Right atrium auricular region (tissue), 2 donors: ENCODE data around the gene CREG1. TPM values are rescaled to one million over a fixed set of nuclear protein-coding genes. Genes with fewer than 3 reads are reported as not detected.

Experiments used
- DNase-seq: peaks from one replicate; pipeline ENCODE4 v3.0.0-alpha.2; 2019; ENCODE audit warnings: low spot score
- H3K27ac ChIP-seq, 2 donors: fragments of 200-600 bp; sonication (generic); 1 replicate in 1 of 2; 2 replicates in 1 of 2; pipeline ENCODE4 v1.5.1; 2016 to 2019
- H3K27me3 ChIP-seq, 2 donors: fragments of 200-600 bp; sonication (generic); one replicate each; pipeline versions ENCODE4 v1.5.1 to v1.6.0; 2017 to 2019
- H3K36me3 ChIP-seq: fragments of 200-600 bp; sonication (generic); one replicate; pipeline ENCODE4 v1.5.1; 2016
- H3K4me1 ChIP-seq, 2 donors: fragments of 200-600 bp; sonication (generic); one replicate each; pipeline versions ENCODE4 v1.5.1 to v1.6.0; 2017 to 2019
- H3K4me3 ChIP-seq, 2 donors: fragments of 200-600 bp; sonication (generic); 1 replicate in 1 of 2; 2 replicates in 1 of 2; pipeline ENCODE4 v1.5.1; 2017 to 2019; ENCODE audit warnings: mild to moderate bottlenecking in 1 of 2, moderate library complexity in 1 of 2
- H3K9me3 ChIP-seq, 2 donors: fragments of 200-600 bp; sonication (generic); one replicate each; pipeline ENCODE4 v1.5.1; 2019
- total RNA-seq, 2 donors: library from RNA; depleted of rRNA; stranded (reverse); fragments of >200 nt; gene quantifications; one replicate each; pipeline ENCODE4 v1.1.0, GENCODE V29; 2016
- TF ChIP-seq, protein P1 (sequence below), 2 donors: fragments of 200-600 bp; sonication (generic); IDR thresholded peaks; one replicate each; pipeline ENCODE4 v1.5.1; 2019; ENCODE audit warnings: antibody characterized with exemption in 2 of 2

CREG1 gene
- total RNA-seq, 2 donors from 2014 or later: 127 to 163 TPM

DNA sequence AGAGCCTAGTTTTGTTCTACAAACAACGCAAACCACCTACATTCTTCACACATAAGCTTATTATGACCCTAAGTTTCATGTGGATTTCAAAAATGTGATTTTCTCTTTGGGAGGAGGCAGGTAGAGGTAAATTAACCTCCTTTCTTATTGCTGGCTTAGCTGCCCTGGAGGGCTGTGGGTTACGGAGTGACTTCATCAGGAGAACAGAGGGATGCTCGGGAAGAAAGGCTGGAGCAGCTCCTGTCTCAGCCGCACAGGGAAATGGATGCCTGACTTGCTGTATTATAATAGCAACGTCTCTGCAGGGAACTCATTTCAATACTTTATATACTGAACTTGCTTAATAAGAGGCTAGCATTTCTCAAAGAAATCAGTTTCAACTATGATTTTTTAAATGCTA is 14.1 kb upstream of the CREG1 start:
- no peak overlapping the region for H3K27ac ChIP-seq
- H3K27me3 ChIP-seq: no peaks in the 10 kb centered on the region
- H3K4me1 ChIP-seq: no peaks in the 10 kb centered on the region
- no peaks in the 10 kb centered on the region for H3K36me3 ChIP-seq
- H3K4me3 ChIP-seq: no peak overlapping the region
- TF ChIP-seq, protein P1, sequence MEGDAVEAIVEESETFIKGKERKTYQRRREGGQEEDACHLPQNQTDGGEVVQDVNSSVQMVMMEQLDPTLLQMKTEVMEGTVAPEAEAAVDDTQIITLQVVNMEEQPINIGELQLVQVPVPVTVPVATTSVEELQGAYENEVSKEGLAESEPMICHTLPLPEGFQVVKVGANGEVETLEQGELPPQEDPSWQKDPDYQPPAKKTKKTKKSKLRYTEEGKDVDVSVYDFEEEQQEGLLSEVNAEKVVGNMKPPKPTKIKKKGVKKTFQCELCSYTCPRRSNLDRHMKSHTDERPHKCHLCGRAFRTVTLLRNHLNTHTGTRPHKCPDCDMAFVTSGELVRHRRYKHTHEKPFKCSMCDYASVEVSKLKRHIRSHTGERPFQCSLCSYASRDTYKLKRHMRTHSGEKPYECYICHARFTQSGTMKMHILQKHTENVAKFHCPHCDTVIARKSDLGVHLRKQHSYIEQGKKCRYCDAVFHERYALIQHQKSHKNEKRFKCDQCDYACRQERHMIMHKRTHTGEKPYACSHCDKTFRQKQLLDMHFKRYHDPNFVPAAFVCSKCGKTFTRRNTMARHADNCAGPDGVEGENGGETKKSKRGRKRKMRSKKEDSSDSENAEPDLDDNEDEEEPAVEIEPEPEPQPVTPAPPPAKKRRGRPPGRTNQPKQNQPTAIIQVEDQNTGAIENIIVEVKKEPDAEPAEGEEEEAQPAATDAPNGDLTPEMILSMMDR (IDR thresholded peaks at IDR 0.05): no peak
- H3K9me3 ChIP-seq: no peaks in the 10 kb centered on the region
- no peak for DNase-seq

DNA sequence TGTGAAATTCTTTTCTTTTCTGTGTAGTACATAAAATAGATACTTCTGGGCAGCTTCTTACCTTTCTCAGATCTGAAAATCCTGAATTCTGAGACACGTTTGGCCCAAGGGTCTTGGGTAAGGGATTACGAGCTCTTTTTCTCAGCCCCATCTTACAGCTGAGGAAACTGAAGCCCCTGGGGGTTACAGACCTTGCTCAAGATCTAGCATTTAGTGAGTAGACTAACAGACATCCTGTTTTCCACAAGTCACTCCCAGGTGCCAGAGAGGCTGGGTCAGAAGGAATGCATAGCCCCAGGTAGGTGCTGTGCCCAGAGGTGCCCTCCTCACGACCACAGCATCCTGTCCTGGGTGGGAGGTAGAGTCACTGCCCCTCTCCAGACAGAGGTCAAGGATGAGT is 13.2 kb upstream of the CREG1 start:
- DNase-seq: no peak
- H3K27ac ChIP-seq: no peak overlapping the region
- H3K27me3 ChIP-seq: no peaks in the 10 kb centered on the region
- no peaks in the 10 kb centered on the region for H3K4me1 ChIP-seq
- TF ChIP-seq, protein P1 (IDR thresholded peaks at IDR 0.05): no peak
- H3K9me3 ChIP-seq: no peaks in the 10 kb centered on the region
- no peaks in the 10 kb centered on the region for H3K36me3 ChIP-seq
- no peak overlapping the region for H3K4me3 ChIP-seq

DNA sequence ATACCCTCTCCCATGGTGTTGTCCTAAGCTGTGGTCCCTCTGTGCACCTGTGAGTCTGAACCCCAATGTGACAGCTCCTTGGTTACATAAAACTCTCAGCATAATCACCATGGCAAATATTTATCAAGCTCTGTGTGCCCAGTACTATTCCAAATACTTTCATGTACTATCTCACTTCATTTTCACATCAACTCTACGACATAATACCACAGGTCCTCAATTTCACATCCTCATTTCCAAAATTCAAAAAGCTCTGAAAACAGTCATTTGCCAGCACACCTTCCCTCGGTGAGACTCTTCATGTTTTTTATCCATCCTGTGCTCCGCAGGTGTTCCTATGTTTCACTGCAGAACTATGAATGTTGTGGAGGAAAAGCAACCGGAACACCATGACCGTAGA is 12.4 kb upstream of the CREG1 start:
- Histone ChIP-seq H3K27me3 (no peaks in the 10 kb centered on the region), H3K36me3 (no peaks in the 10 kb centered on the region), H3K27ac (no peak overlapping the region), H3K9me3 (no peaks in the 10 kb centered on the region), H3K4me1 (no peaks in the 10 kb centered on the region), H3K4me3 (no peak overlapping the region)
- TF ChIP-seq, protein P1 (IDR thresholded peaks at IDR 0.05): no peak
- no peak for DNase-seq

DNA sequence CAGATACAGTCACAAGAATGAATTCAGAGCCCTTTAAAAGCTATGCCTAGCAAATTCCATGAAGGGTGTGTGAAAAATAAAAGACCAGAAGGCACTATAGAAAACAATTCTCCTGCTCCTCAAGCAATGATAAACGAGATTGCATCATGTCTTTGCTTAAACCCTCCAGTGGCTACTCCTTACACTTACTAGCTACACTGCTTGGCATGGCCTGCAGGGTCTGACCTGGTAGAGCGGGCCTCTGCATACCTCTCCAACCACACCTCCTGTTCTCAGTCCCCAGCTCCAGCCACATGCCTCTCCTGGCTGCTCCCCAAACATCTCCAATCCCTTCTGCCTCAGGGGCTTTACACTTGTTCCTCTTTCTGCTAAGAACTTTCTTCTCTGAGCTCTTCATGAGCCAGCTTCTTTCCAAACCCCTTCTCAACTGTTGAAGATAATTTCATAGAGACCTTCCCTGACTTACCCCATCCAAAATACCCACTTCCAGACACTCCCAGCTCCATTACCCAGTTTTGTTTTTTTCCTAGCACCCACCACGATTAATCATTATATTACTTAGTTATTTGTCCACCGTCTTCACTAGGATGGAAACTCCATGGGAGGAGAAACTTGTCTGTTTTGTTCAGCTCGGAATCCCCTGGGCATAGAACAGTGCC is 11.2 kb upstream of the CREG1 start:
- TF ChIP-seq, protein P1 (IDR thresholded peaks at IDR 0.05): no peak
- Histone ChIP-seq H3K9me3 (no peaks in the 10 kb centered on the region), H3K27ac (no peak overlapping the region), H3K36me3 (no peaks in the 10 kb centered on the region), H3K4me3 (no peak overlapping the region), H3K4me1 (no peaks in the 10 kb centered on the region), H3K27me3 (no peaks in the 10 kb centered on the region)
- no peak for DNase-seq

DNA sequence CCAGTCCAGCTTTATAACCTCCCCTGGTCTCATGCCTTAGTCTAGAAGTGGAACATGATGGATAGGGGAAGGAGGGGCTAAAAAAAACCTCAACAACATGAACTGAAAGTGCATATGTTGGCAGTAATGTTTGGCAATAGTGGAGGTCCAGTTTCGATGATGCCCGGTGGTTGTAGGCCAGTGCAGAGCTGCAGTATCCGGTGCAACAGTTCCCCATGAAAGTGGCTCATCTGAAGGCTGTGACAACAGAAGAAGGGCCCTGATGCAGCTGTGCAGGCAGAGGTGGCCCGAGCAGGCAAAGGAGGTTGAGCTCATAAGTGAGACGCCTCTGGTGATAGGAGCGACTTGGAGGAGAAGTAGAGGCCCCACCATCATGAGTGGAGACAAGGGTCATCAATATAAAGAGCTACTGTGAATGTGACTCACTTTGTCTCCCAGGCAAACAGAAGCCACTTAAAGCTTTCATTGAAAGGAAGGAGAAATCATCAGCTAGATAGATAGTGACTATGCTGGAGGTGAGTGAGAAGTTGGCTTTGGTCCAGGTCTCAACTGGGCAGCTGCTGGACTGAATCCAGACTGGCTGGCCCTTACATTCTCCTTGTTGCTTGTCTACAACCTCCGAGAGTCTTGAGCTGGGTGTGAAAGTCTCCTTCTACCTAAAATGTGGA is 10.2 kb upstream of the CREG1 start:
- DNase-seq: peak; percentile 63
- Histone ChIP-seq H3K9me3 (no peaks in the 10 kb centered on the region), H3K27me3 (no peaks in the 10 kb centered on the region), H3K27ac (no peak overlapping the region), H3K36me3 (no peaks in the 10 kb centered on the region), H3K4me3 (no peak overlapping the region), H3K4me1 (no peaks in the 10 kb centered on the region)
- TF ChIP-seq, protein P1 (IDR thresholded peaks at IDR 0.05): no peak
